ENCODE data around the gene MS4A13. TPM values are rescaled to one million over a fixed set of nuclear protein-coding genes. Genes with fewer than 3 reads are reported as not detected.

The MS4A13 gene
- total and polyA plus RNA-seq, 10 of the 15 experiments (the other 5 are each of a cell fraction or from before 2014, with no cell fraction given), result not detected

DNA sequence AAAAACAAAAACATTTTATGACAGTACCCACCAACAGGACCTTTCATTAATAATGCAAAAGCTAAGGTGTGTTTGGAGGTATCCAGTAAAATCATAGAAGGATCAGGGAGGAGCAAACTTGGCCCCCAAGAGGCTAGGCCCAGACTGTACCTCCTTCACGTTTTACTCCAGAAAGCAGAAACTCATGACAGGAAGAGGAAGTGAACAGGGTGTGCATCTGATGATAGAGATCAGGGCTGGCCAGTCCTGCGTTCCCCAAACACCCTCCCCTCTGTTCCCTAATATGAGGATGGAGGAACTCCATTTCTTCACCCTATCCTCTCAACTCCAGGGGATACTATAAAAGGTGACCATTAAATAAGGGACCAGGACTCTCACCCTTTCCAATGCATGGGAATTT, 32.8 kb upstream of the MS4A13 start:
- Histone ChIP-seq H3K9ac (ENCODE audit: control insufficient read depth, insufficient read depth, low read length) (no peak overlapping the region), H3K27ac (ENCODE audit: control insufficient read depth, insufficient read depth) (no peak overlapping the region), H2AFZ (ENCODE audit: control insufficient read depth, low read depth, low read length) (peak overlapping the region; percentile 85), H3K4me1 (ENCODE audit: control insufficient read depth, insufficient read depth, low read length) (peaks cover 14% of the 10 kb centered on the region), H3K4me2 (ENCODE audit: control insufficient read depth, insufficient read depth) (no peak overlapping the region), H3K79me2 (ENCODE audit: control insufficient read depth, insufficient read depth, low read length) (no peaks in the 10 kb centered on the region), H4K20me1 (ENCODE audit: control insufficient read depth, insufficient read depth) (no peaks in the 10 kb centered on the region), H3K4me3 (no peak overlapping the region), H3K27me3 (replicated peaks in 1 of 2; ENCODE audit: control insufficient read depth in 2 of 2, insufficient read depth in 2 of 2, low read length in 1 of 2) (no peaks in the 10 kb centered on the region), H3K36me3 (ENCODE audit: control insufficient read depth in 2 of 2, insufficient read depth in 2 of 2, low read length in 1 of 2) (no peaks in the 10 kb centered on the region), H3K9me3 (replicated peaks; ENCODE audit: control insufficient read depth, insufficient read depth, low read length) (peaks cover 4% of the 10 kb centered on the region)
- ChIA-PET RAD21 (ENCODE audit: unreplicated experiment) (interaction anchor here (3.1 to 4.4 kb wide), 2 partner anchors 26 to 118 kb away, joined by 18 to 97 read pairs; partner anchors contain the start of gene MS4A1), SMC1A (ENCODE audit: uncharacterized antibody, unreplicated experiment) (interaction anchor here (0.7 to 4.4 kb wide), 8 partner anchors 10 to 217 kb away, joined by 3 to 123 read pairs (median 14); partner anchors contain the start of gene MS4A1), CTCF (interaction anchor here (0.9 to 4.4 kb wide), 8 partner anchors 20 to 231 kb away, joined by 3 to 146 read pairs (median 4); partner anchors contain the start of gene MS4A1), POLR2A (interaction anchor here (0.9 kb wide), 1 partner anchor 26 kb away, joined by 3 read pairs; no protein-coding TSS in a partner anchor)
- ATAC-seq (peak; percentile 49), DNase-seq (ENCODE audit: low read depth, low spot score) (no peak), FAIRE-seq (peak; percentile 49)
- in situ Hi-C loops (cut with MboI), result loop anchor here (5.0 kb wide), 2 partner anchors 115 to 210 kb away; no protein-coding TSS in a partner anchor
- no peak for TF ChIP-seq NFXL1 (IDR thresholded peaks at IDR 0.05; ENCODE audit: borderline replicate concordance)
- no peak for TF ChIP-seq MYC (IDR thresholded peaks at IDR 0.05; ENCODE audit: insufficient read depth, insufficient read length, insufficient replicate concordance, low read length, severe bottlenecking)
- TF ChIP-seq SPI1 (IDR thresholded peaks at IDR 0.05; ENCODE audit: borderline replicate concordance, insufficient read depth, low read depth, low read length), result peak; percentile 81
- TF ChIP-seq BMI1 (IDR thresholded peaks at IDR 0.05; ENCODE audit: borderline replicate concordance), result no peak
- TF ChIP-seq, protein P1, sequence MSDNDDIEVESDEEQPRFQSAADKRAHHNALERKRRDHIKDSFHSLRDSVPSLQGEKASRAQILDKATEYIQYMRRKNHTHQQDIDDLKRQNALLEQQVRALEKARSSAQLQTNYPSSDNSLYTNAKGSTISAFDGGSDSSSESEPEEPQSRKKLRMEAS (IDR thresholded peaks at IDR 0.05; ENCODE audit: low read depth, low read length), result no peak
- TF ChIP-seq IRF4 (IDR thresholded peaks at IDR 0.05; ENCODE audit: low read depth, low read length), result no peak
- no peak for TF ChIP-seq MYB (IDR thresholded peaks at IDR 0.05; ENCODE audit: borderline replicate concordance, low read depth, low read length)
- TF ChIP-seq, protein P2, sequence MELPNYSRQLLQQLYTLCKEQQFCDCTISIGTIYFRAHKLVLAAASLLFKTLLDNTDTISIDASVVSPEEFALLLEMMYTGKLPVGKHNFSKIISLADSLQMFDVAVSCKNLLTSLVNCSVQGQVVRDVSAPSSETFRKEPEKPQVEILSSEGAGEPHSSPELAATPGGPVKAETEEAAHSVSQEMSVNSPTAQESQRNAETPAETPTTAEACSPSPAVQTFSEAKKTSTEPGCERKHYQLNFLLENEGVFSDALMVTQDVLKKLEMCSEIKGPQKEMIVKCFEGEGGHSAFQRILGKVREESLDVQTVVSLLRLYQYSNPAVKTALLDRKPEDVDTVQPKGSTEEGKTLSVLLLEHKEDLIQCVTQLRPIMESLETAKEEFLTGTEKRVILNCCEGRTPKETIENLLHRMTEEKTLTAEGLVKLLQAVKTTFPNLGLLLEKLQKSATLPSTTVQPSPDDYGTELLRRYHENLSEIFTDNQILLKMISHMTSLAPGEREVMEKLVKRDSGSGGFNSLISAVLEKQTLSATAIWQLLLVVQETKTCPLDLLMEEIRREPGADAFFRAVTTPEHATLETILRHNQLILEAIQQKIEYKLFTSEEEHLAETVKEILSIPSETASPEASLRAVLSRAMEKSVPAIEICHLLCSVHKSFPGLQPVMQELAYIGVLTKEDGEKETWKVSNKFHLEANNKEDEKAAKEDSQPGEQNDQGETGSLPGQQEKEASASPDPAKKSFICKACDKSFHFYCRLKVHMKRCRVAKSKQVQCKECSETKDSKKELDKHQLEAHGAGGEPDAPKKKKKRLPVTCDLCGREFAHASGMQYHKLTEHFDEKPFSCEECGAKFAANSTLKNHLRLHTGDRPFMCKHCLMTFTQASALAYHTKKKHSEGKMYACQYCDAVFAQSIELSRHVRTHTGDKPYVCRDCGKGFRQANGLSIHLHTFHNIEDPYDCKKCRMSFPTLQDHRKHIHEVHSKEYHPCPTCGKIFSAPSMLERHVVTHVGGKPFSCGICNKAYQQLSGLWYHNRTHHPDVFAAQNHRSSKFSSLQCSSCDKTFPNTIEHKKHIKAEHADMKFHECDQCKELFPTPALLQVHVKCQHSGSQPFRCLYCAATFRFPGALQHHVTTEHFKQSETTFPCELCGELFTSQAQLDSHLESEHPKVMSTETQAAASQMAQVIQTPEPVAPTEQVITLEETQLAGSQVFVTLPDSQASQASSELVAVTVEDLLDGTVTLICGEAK (IDR thresholded peaks at IDR 0.05; ENCODE audit: borderline replicate concordance), result peak; percentile 48; the same call in 1 of the 2 replicates
- no peak for TF ChIP-seq SMC3 (IDR thresholded peaks at IDR 0.05; ENCODE audit: borderline replicate concordance, low read length)
- no peak for TF ChIP-seq CREB1 (IDR thresholded peaks at IDR 0.05; ENCODE audit: low read depth)
- TF ChIP-seq NR2C1 (IDR thresholded peaks at IDR 0.05), result no peak
- TF ChIP-seq, protein P3, sequence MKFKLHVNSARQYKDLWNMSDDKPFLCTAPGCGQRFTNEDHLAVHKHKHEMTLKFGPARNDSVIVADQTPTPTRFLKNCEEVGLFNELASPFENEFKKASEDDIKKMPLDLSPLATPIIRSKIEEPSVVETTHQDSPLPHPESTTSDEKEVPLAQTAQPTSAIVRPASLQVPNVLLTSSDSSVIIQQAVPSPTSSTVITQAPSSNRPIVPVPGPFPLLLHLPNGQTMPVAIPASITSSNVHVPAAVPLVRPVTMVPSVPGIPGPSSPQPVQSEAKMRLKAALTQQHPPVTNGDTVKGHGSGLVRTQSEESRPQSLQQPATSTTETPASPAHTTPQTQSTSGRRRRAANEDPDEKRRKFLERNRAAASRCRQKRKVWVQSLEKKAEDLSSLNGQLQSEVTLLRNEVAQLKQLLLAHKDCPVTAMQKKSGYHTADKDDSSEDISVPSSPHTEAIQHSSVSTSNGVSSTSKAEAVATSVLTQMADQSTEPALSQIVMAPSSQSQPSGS (IDR thresholded peaks at IDR 0.05; ENCODE audit: low read length), result no peak
- TF ChIP-seq IKZF1 (conservative IDR thresholded peaks at IDR 0.05), result no peak
- no peak for TF ChIP-seq IKZF2 (IDR thresholded peaks at IDR 0.05)
- peak; percentile 77 for TF ChIP-seq GABPA (IDR thresholded peaks at IDR 0.05; ENCODE audit: low read depth)
- no peak for TF ChIP-seq MXI1 (IDR thresholded peaks at IDR 0.05; ENCODE audit: low read depth, low read length)
- intact Hi-C loops (cut with micrococcal nuclease; ENCODE audit: unreplicated experiment), result loop anchor here (1.0 kb wide), 1 partner anchor 119 kb away; no protein-coding TSS in a partner anchor
- 28% methylated on average over 2 of the region's 2 CpGs for WGBS (ENCODE audit: insufficient coverage, insufficient replicate concordance, low lambda C conversion rate, missing lambda C conversion rate)
- BruUV-seq (replicated peaks), result no TSS peak
